GM15510 (cell line): ENCODE measurements around the gene ARHGAP26.

Source experiments
- POLR2A ChIP-seq: IDR thresholded peaks from 3 replicates; pipeline ENCODE4 v1.6.1; 2011; ENCODE audit warnings: borderline replicate concordance; ENCODE audit not compliant: insufficient read length; ENCODE audit errors: extremely low read depth

ARHGAP26 gene

GRCh38 chr5:142954455-142954854 is 184.3 kb downstream of the ARHGAP26 start:
- no peak for TF ChIP-seq POLR2A

DNA sequence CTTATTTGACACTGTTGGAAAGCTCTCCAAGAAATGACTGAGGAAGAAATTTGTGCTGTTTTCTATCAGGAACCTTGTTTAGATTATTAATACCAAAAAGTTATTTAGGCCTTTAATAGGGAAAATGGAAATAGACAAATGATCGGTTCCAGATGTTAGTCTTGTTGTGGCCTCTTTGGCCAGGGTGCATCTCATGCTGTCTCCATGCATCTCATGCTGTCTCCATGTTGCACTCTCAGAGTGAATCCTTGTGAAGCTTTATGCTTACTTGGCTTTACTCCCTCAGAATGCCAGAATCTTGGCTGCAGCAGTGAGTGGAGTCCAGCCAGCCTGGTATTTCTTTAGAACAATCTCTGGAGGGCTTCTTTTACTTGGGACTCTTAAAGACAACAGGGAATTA is 185.5 kb downstream of the ARHGAP26 start:
- no peak for TF ChIP-seq POLR2A

DNA sequence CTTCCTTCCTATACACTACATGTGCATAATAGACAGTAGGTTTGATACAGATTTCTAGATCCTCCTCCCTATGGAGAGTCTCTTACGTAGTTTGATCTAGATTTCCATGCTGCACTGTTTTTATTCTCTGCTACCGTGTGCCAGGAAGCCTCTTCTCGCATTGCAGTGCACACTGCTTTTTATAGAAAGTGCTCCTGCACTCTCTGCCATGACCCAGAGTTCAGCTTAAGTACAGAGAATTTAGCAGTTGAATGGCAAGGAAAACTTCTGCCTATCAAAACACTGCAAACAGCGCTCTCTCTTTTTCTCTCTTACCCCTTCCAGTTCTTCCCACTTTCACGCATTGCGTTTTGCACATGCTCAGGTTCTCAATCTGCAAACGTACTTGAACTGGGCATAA is 187.4 kb downstream of the ARHGAP26 start:
- TF ChIP-seq POLR2A, result no peak

DNA sequence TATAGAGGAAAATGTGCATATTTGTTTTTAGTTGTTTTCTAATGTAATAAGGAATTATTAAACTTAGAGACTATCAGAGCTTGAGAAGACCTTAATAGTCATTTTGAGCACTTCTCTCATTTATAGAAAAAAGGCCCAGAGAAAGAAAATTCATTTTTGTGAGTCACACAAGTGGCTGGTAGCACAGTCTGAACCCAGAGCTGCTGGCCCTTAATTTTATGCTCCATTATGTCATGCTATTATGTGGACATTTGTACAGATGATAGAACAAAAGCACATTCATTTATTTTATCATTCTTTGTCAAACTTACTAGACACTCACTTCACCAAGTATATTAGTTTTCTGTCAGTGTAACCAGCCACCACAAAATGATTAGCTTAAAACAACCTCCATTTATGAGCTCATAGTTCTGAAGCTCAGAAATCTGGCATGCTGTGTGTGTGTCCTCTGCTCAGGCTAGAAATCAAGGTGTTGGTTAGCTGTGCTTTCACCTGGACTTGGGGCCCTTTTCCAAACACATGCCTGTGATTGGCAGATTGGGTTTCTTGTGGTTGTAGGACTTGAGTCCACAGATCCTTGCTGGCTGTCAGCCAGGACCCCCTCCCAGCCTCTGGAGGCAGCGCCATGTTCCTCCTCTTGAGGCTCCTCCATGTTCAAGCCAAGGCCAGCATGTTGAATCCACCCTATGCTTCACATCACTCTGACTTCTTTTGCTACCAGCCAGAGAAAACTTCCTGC is 188.9 kb downstream of the ARHGAP26 start:
- no peak for TF ChIP-seq POLR2A

DNA sequence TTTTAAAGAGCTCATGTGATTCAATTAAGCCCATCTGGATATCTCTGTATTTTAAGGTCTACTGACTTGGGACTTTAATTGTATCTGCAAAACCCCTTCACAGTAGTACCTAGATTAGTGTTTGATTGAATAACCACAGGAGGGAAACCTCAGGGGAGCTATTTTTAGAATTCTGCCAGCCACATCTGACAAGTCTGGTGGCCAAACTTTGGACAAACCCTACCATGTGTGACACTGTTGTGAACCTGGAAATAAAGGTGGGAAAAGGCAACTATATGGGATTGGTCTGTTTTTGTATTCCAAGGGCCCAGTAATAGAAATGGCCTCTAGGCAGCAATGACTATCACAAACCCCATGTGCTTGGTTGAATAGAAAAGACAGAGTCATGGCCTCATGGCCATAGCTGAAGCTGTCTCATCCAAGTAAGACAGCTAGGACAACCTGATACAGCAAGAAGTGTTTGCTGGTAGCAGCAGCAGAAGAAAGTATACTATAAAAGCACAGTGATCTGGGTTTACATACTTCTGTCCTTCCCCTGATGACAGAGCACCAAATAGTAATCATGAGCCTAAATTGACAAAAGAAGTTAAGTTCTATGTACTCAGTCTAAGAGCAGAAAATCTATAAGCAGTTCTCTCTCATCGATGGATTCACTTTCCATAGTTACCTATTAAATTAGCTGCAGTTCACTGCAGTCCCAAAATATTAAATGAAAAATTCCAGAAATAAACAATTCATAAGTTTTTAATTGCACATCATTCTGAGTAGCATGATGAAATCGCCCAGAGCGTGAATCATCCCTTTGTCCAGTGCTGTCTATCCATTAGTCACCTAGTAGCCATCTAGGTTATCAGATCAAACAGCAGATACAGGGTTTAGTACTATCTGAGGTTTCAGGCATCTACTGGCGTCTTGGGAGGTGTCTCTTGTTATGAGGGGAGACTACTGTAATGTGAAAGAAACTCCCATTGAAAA is 189.8 kb downstream of the ARHGAP26 start:
- no peak for TF ChIP-seq POLR2A

DNA sequence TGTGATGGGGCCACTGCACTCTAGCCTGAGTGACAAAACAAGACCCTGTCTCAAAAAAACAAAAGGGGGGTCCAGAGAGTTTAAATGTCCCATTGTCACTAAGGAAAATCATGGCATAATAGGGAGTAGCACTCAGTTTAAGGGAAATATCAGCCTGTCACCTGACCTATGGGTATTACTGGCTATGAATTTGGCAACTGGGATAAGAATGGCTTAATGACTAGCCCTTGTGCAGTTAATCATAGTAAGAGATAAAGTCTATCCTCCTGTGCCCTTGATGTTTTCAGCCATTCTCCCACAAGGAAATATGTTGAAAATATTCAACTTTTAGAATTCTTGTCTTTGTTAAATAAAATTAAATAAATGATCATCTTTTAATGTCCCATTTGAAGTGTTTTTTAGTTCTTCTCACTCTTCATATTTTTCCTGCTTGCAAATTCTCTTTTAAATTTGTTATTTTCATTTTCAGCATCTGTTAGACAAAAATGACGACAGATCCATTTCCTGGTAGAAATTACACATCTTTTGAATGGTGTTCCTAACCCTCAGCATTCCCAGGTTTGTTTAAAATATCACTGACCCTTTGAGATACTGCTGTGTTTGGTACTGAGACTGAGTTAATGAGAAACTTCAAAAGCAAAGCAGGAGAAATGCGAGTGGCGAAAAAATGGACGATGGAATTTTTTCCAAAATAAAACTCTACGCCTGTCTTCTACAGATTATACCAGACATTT is 191.4 kb downstream of the ARHGAP26 start:
- no peak for TF ChIP-seq POLR2A

- no peak for TF ChIP-seq POLR2A
Observed at GRCh38 chr5:142962174-142962533, 192.0 kb downstream of the ARHGAP26 start.

- TF ChIP-seq POLR2A, result no peak
Observed at GRCh38 chr5:142966121-142966420, 195.9 kb downstream of the ARHGAP26 start.

GRCh38 chr5:142969186-142969585 is 199.0 kb downstream of the ARHGAP26 start:
- TF ChIP-seq POLR2A, result no peak

DNA sequence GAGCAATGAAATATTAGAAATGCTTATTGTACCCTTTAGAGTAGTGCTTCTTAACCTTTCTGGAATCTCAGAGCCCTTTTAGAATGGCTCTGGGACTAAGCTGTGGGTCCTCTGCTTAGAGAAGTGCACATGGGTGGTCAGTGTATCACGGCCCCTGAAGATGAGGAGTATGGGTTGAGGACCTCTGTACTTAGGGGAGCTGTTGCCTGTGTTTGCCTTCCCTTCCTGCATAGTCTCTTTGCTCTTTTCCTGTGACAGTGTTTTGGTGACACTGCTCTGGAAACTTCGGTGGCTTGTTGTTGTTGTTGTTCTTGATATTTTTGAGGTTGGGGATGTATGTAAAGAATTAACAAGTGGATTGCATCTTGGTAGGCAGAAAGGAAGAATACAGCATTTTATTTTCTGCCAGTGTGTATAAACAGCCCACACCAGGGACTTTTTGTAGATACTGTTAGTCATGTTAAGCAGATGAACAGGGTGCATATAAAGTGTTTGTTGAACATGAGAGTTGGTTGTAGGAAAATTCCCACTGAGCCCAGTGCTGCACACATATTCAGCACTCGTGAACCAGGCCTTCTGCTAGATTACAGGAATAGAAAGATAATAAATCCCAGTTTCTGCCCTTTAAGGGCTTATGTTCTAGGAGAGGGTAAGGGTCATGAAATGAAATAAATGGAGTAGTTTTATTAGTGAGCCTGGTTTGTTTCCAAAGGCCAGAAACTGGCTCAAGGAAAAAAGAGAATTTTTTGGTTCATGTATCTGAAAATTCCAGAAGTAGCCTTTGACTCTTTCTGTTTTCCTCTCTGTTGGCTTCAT is 199.7 kb downstream of the ARHGAP26 start:
- no peak for TF ChIP-seq POLR2A

DNA sequence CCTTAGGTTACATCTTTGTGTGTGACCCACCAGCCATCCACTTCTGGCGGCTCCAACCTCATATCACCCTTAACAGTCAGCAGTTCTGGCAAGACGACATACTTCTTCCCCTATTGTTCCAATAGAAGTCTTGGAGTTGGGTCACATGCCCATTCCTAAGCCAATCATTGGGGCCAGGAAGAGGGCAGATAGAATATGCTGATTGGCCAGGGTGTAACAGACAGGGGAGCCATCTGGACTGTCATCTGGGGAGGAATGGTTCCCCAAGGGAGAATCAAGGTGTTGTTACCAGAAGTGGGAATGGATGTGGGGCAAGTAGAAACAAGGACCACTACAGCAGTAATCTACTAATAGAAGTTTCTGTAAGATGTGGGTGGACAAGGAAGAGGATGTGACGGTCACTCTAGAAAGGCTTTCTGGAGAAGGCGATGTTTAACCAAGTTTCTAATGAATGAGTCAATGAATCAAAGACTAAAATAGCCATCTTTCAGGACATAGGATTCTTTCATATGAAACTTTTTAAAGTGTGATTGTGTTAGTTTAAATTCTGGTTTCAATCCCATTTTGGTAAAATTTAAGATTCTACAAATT is 200.4 kb downstream of the ARHGAP26 start:
- no peak for TF ChIP-seq POLR2A

DNA sequence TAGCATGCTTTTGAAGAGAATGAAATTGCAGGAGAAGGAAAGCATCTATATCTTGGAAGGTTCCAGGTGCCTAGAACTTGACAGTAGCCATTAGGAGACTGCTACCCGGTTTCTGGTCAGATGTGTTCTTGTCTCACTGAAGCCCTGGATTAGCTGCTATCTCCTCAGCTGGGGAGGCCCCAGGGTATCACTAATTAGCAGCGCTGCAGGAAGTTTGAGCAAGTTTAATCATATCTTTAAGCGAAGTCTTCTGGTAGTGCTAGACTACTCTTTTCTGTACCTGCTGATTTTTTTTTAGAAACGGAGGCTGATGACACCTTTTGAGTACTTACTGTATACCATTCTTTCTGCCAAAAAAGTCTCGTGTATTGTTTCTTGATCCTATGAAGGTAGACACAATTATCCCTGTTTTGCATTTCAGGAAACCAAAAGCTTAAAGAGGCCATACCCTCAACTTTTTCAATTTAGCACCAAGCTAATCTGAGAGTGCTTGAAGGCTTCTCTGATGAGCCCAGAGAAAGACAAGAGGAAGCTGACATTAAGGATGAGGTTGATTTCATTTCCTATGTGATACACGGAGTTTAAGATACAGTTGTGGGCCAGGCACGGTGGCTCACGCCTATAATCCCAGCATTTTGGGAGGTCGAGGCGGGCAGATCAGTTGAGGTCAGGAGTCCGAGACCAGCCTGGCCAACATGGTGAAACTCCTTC is 201.3 kb downstream of the ARHGAP26 start:
- no peak for TF ChIP-seq POLR2A

DNA sequence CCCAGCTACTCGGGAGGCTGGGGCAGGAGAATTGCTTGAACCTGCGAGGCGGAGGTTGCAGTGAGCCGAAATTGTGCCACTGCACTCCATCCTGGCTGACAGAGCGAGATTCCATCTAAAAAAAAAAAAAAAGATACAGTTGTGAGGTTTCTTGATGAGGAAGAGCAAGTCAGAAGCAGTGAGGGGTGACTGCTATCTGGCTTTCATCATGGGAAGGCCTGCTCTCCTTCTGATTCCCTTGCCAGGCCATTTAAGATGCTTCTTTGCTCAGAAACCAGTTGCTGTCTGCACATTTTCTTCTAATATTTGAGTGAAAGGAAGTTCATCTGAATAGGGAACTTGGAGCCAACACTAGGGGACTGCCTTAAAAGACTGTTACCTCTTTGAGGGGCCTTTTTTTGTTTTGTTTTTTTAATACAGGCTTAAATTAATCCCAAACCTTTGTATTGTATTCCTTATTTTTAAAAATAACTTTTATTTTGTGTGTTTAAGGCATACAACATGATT is 201.9 kb downstream of the ARHGAP26 start:
- TF ChIP-seq POLR2A, result no peak
